ENCODE results near the gene PHLPP2.

GRCh38 chr16:71659471-71659870, 65.0 kb downstream of the PHLPP2 start:
- TF ChIP-seq CTCF (IDR thresholded peaks at IDR 0.05) (no peak), EP300 (IDR thresholded peaks at IDR 0.05) (no peak), POLR2A (IDR thresholded peaks at IDR 0.05) (no peak)
